Endodermal cell (in vitro differentiated cells): ENCODE results near the gene PLEKHG2. TPM values are rescaled to one million over a fixed set of nuclear protein-coding genes. Genes with fewer than 3 reads are reported as not detected.

Experiments used
- DNase-seq: peaks from one replicate; pipeline ENCODE4 v3.0.0-alpha.2; 2017
- H3K27ac ChIP-seq: 2 replicates; pipeline ENCODE4 v1.5.1; 2013; ENCODE audit warnings: mild to moderate bottlenecking, low read depth, low read length, moderate library complexity
- H3K27me3 ChIP-seq: 2 replicates; pipeline ENCODE4 v1.6.1; 2013; ENCODE audit warnings: mild to moderate bottlenecking, low read length, moderate library complexity; ENCODE audit not compliant: insufficient read depth, control insufficient read depth, poor library complexity, severe bottlenecking
- H3K36me3 ChIP-seq: 2 replicates; pipeline ENCODE4 v1.7.0; 2013; ENCODE audit warnings: mild to moderate bottlenecking, low read length, moderate library complexity; ENCODE audit not compliant: control insufficient read depth, insufficient read depth
- H3K4me1 ChIP-seq: one replicate; pipeline ENCODE4 v1.7.0; 2013; ENCODE audit warnings: low read length; ENCODE audit not compliant: control insufficient read depth, insufficient read depth
- H3K4me3 ChIP-seq: 2 replicates; pipeline ENCODE4 v1.5.1; 2013; ENCODE audit warnings: mild to moderate bottlenecking, low read length, moderate library complexity
- H3K9ac ChIP-seq: 2 replicates; pipeline ENCODE4 v1.6.1; 2013; ENCODE audit warnings: mild to moderate bottlenecking, low read length, moderate library complexity; ENCODE audit not compliant: poor library complexity, severe bottlenecking; ENCODE audit errors: extremely low read depth
- H3K9me3 ChIP-seq: 2 replicates; pipeline ENCODE4 v1.6.1; 2013; ENCODE audit warnings: mild to moderate bottlenecking, low read length, moderate library complexity; ENCODE audit not compliant: control insufficient read depth
- H3K27ac Mint-ChIP-seq: 2 replicates; pipeline ENCODE4 v1.8.0; 2020; ENCODE audit warnings: mixed read lengths
- H3K27me3 Mint-ChIP-seq: 2 replicates; pipeline ENCODE4 v1.8.0; 2021; ENCODE audit warnings: mild to moderate bottlenecking, mixed read lengths; ENCODE audit not compliant: insufficient read depth
- H3K36me3 Mint-ChIP-seq: 2 replicates; pipeline ENCODE4 v1.8.0; 2020; ENCODE audit warnings: low read depth, mixed read lengths
- H3K4me1 Mint-ChIP-seq: 2 replicates; pipeline ENCODE4 v1.8.0; 2020; ENCODE audit warnings: mixed read lengths
- H3K4me3 Mint-ChIP-seq: 2 replicates; pipeline ENCODE4 v1.8.0; 2020; ENCODE audit warnings: mild to moderate bottlenecking, moderate library complexity, mixed read lengths
- H3K9me3 Mint-ChIP-seq: 2 replicates; pipeline ENCODE4 v1.8.0; 2020; ENCODE audit warnings: mild to moderate bottlenecking, mixed read lengths
- WGBS, 2 experiments: methylation state at CpG; one replicate each; pipeline versions ENCODE4 v1.1.5 to v1.1.7; 2013; ENCODE audit warnings: missing lambda C conversion rate in 2 of 2, mixed read lengths in 1 of 2; ENCODE audit not compliant: insufficient coverage in 1 of 2, insufficient read length in 1 of 2; 5-methylcytosine and 5-hydroxymethylcytosine counted together
- total RNA-seq, 2 donors: library from RNA; stranded (reverse); fragmentation: NEBNext Ultra II Directional in 1 of 2; extraction: Animal tissue kit (Norgen Biotek cat#: 25700) in 1 of 2; gene quantifications; 2 replicates in 1 of 2; 3 replicates in 1 of 2; pipeline ENCODE4 v1.2.1, GENCODE V29; 2021
- TF ChIP-seq, protein P1 (sequence below): fragments of 200-600 bp; sonication (generic); conservative IDR thresholded peaks from 2 replicates; pipeline ENCODE4 v1.5.0; 2021; ENCODE audit warnings: antibody characterized with exemption, mild to moderate bottlenecking

The PLEKHG2 gene
- total RNA-seq, 2 donors from 2014 or later = 127 to 160 TPM

DNA sequence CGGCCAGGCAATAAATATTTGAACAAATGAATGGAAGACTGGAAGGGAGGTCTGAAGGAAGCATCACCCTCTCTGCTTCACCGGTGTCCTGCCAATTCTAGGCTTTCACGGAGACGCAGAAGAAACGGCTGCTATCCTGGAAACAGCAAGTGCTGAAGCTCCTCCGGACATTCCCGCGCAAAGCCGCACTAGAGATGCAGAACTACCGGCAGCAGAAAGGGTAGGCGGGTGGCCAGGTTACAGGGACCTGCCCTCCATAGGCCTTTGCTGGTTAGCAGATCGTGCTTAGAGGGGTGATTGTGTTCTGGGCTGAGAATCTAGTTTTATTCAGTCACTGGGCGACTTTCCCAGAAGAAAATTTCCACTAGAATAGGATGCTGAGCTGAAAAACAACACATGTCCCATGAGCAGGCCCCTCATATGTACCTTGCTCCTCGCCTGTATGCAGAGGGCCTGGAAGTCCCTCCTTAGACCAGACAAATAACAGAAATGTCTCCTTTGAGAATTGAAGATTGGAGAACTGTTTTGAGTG, 32.5 kb upstream of the PLEKHG2 start:
- H3K27ac ChIP-seq = no peak overlapping the region
- Mint-ChIP-seq H3K27ac (no peak overlapping the region), H3K27me3 (no peaks in the 10 kb centered on the region), H3K9me3 (no peaks in the 10 kb centered on the region), H3K36me3 (peaks cover 84% of the 10 kb centered on the region), H3K4me1 (no peaks in the 10 kb centered on the region), H3K4me3 (no peak overlapping the region)
- no peaks in the 10 kb centered on the region for H3K27me3 ChIP-seq
- no peak overlapping the region for H3K4me3 ChIP-seq
- no peaks in the 10 kb centered on the region for H3K9me3 ChIP-seq
- DNase-seq = no peak
- H3K36me3 ChIP-seq = peaks cover 87% of the 10 kb centered on the region
- no peak overlapping the region for H3K9ac ChIP-seq
- WGBS, 2 experiments = 94 to 96% methylated on average over 12 to 14 of the region's 14 CpGs
- TF ChIP-seq, protein P1, sequence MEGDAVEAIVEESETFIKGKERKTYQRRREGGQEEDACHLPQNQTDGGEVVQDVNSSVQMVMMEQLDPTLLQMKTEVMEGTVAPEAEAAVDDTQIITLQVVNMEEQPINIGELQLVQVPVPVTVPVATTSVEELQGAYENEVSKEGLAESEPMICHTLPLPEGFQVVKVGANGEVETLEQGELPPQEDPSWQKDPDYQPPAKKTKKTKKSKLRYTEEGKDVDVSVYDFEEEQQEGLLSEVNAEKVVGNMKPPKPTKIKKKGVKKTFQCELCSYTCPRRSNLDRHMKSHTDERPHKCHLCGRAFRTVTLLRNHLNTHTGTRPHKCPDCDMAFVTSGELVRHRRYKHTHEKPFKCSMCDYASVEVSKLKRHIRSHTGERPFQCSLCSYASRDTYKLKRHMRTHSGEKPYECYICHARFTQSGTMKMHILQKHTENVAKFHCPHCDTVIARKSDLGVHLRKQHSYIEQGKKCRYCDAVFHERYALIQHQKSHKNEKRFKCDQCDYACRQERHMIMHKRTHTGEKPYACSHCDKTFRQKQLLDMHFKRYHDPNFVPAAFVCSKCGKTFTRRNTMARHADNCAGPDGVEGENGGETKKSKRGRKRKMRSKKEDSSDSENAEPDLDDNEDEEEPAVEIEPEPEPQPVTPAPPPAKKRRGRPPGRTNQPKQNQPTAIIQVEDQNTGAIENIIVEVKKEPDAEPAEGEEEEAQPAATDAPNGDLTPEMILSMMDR = no peak
- H3K4me1 ChIP-seq = no peaks in the 10 kb centered on the region

DNA sequence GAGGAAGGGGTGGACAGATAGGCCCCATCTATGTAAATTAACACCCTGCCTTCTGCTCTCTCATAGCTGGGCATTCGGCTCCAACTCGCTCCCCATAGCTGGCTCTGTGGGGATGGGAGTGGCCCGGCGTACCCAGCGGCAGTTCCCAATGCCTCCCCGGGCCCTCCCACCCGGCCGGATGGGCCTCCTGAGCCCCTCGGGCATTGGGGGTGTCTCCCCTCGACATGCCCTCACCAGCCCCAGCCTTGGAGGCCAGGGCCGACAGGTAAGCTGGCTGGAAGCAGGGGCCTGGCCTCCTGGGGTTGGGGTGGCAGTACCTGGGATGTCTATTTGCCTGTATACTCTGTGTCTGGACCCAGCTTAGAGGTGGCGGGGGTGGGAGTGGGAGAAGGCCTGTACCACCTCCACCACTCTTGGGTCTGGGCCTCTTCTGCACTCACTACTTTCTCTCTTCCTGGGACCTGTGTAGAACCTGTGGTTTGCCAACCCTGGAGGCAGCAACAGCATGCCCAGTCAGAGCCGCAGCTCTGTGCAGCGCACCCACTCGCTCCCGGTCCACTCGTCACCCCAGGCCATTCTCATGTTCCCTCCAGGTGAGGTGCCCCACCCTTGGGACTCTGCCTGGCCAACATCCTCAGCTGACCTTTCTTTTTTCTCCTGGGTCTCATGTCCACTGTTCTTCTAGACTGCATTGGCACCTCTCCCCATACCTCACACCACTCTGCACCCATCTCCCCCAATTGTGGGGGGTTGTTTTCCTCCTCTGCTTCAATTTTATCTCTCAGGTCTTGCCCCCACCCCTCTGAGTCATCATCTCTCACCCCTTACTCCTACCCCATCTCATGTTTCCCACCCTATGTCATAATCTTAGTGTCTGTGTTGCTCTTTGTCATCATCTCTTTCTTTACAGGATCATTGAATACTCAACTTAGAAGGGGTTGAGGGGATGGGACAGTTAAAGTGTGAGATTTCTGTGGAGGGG, 31.7 kb upstream of the PLEKHG2 start:
- H3K27me3 Mint-ChIP-seq = no peaks in the 10 kb centered on the region
- Histone ChIP-seq H3K27ac (no peak overlapping the region), H3K9me3 (no peaks in the 10 kb centered on the region), H3K9ac (no peak overlapping the region), H3K4me1 (no peaks in the 10 kb centered on the region), H3K36me3 (peaks cover 88% of the 10 kb centered on the region), H3K4me3 (no peak overlapping the region), H3K27me3 (no peaks in the 10 kb centered on the region)
- no peak overlapping the region for H3K4me3 Mint-ChIP-seq
- peaks cover 84% of the 10 kb centered on the region for H3K36me3 Mint-ChIP-seq
- 95 to 98% methylated on average over 9 to 17 of the region's 17 CpGs for WGBS, 2 experiments
- TF ChIP-seq, protein P1 = no peak
- no peak for DNase-seq
- no peaks in the 10 kb centered on the region for H3K9me3 Mint-ChIP-seq
- peaks cover 4% of the 10 kb centered on the region for H3K4me1 Mint-ChIP-seq
- H3K27ac Mint-ChIP-seq = no peak overlapping the region

DNA sequence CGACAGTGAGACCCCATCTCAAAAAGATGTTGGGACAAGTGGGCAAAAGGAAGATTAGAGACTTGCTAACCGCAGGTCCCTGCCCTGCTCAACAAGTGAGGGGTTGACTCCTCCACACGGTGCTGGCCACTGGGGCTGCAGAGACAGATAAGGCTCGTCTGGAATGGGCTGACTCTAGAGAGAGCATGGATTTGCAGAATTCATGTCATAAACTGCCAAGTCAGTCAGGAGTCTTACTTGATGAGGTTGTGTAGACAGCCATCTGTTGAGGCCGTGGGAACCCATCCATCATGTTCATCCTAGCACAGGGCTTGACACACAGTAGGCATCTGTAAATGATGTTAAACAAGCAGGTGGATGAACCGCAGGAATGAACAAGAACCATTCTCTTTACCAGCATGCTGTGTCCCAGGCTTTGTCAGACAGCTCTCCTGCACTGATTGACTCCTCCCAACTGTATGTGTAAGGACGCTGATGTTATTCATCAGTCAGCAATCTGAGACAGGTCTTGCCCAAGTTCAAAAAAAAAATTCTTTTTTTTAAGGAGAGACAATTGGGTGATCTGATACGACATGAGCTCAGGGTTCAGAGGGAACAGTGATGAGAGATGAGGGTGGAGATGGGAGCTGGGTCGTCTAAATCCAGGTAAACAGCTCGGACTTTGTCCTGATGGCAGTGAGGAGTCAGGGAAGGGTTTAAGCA, 30.4 kb upstream of the PLEKHG2 start:
- TF ChIP-seq, protein P1 = no peak
- H3K4me3 ChIP-seq = no peak overlapping the region
- Mint-ChIP-seq H3K27ac (no peak overlapping the region), H3K9me3 (no peaks in the 10 kb centered on the region), H3K4me1 (peaks cover 4% of the 10 kb centered on the region), H3K27me3 (no peaks in the 10 kb centered on the region), H3K36me3 (peaks cover 83% of the 10 kb centered on the region), H3K4me3 (no peak overlapping the region)
- no peak for DNase-seq
- no peaks in the 10 kb centered on the region for H3K27me3 ChIP-seq
- H3K36me3 ChIP-seq = peaks cover 89% of the 10 kb centered on the region
- no peaks in the 10 kb centered on the region for H3K4me1 ChIP-seq
- no peak overlapping the region for H3K27ac ChIP-seq
- no peaks in the 10 kb centered on the region for H3K9me3 ChIP-seq
- 88 to 91% methylated on average over 8 to 10 of the region's 10 CpGs for WGBS, 2 experiments
- H3K9ac ChIP-seq = no peak overlapping the region
